ENCODE measurements around the gene GLIS1.

GLIS1 gene

DNA sequence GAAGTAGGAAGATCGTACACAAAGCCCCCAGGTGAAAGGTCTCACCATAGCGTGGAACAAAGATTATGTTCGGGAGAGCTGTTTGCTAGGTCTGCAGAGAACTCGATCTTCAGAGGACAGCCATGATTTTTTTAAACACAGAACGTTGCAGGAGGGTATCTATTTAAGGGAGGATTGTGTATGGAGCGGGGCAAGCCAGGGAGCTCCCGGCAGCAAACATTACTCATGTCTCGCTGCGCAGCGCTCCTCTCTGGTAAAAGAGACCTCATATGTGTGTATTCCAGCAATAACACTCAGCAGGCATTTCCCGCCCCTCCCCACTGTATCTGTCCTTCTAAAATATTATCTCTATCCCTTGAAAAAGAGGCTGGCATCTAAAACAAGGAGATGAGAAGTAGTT, 2.7 kb downstream of the GLIS1 start:
- no peak for DNase-seq (ENCODE audit: low spot score)

DNA sequence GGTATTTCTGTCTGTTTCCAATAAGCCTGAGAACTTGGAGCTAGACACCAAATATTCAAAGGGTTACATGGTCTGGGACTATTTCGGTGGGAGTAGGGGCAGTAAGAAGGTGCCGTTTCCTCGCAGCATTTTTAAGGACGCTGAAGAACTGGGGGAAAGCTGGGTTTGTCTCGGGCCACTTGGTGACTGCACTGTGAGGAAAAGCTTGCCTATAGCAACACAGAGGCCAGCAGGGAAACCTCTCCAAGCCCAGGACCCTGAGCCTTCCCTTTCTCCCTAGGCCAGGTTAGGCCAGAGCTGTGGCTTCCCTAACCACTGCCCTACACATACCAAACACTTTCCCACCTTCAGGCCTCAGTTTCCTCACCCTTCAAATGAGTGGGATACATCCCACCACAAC, 3.3 kb downstream of the GLIS1 start:
- DNase-seq (ENCODE audit: low spot score), result no peak

DNA sequence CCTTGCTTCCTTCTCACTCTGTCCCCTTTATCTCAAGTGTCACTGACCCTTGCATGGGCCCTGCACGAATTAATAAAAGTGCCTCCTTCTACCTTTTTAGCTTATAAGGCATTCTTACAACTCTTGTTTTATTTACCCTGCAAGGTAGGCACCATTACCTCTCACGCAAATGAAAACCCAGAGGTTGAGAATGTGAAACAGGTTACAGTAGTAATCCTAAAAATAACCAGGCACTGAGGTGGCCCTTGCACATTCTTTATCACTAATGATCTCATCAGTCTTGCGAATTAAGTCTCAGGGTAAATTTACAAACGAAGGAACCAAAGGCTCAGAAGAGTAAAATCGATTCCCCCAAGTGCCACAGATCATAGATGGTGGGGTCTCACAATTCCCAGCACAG, 3.7 kb downstream of the GLIS1 start:
- no peak for DNase-seq (ENCODE audit: low spot score)

DNA sequence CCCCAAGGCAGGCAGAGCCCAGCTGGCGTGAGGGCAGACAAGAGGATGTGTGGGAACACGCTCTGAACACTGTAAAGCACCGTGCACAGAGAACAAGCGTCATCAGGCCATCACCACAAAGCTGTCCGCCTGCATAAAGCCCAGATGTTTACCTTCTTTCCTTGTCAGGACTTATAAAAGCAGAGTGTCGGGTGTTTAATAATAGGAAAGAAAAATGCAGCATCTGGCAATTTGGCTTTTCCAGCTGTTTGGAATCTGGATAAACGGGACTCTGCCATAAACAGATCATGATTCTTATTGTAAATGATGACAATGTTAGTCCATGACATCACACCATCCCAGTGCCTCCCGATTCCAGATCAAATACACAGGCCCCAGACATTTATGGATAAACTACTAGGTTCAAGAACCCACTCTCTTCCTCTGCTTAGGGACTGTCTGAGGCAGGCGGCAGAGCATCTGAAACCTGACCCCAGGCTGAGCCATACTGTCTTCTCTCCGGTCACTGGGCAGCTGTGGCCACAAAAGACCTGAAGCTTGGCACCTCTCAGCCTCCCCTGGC, 4.2 kb downstream of the GLIS1 start:
- no peak for DNase-seq (ENCODE audit: low spot score)

DNA sequence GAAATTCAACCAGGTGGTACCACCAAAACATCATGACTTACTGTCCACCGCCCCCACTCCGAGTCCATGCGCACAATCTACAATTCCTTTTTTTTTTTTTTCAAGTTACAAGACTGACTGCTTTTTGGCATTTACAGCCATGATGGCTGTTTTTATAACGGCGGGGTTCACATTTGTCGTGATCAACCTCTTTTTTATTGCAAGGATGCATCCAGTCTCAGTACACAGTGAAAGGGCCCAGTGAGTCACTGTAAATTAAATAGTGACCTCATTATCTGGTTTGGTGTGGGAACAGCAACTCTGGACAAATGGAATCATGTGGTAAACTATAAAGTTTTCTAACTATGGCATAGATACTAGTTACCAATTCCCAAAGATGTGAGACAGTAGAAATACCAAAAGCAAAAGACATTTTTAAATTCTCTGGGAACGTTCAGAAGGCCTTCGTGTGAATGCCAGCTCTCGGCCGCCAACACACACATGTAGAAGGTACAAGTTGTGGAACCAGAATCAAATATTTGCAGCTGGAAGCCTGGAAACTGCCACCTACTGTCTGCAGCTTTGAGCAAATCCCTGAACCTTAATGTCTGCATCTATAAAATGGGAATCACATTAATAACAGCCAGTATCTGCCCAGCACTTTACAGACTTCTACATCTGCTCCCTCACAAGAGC, 4.9 kb downstream of the GLIS1 start:
- no peak for DNase-seq (ENCODE audit: low spot score)

DNA sequence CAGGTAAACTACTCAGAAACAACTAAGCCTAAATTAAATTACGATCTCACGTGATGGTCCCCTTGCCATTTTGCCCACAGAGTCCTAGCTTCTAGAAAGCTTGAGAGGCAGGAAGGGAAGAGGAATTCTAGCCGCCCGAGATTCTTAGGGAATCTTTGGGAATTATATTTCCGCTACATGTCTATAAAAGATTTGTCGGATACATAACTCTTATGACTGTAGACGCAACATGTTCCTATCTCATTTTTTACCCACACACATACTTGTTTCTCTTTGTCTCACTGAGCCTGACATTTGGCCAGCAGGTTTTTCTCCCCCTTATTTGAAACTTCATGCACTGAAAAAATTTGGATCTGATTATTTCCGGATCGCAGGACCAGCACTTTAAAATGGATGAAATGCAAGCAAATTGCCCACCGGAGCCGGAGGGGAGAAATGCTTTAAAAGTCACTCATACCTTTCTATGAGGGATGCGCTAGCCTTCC, 5.5 kb downstream of the GLIS1 start:
- DNase-seq (ENCODE audit: low spot score), result no peak

DNA sequence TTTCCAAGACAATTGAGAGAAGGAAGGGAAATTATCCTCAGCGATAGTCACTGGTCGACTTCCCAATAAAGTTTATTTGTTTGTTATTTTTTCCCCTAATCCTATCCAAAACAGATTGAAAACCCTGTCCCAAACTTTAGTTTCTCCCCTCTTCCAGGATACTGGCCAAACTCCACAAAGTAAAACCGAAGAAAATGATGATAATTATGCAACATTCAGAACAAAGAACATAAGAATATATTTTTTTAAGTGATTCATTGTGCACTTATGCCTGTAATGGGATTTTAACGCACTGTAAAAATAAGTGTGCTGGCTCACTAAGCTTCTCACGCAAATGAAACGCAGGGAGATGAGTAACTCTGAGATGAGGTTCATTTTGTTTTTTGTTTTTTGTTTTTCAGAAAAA, 6.0 kb downstream of the GLIS1 start:
- no peak for DNase-seq (ENCODE audit: low spot score)

DNA sequence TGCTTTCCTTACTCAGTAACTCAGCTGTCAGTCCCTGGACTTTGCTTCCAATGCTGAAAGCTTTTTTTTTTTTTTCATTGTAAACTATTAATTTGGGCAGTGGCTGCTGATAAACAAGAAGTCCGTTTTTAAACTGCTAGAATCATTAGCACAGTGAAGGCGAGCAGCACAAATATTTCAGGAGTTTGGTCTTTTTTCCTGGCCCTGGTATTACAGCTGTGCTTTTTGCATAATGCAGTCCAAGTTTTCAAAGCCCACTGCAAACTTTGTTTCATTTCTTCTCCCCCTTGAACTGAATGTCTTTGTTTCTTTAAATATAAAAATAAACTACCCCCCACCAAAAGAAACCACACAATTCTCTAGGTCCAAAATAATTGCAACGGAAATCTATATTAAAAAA, 6.6 kb downstream of the GLIS1 start:
- no peak for DNase-seq (ENCODE audit: low spot score)

DNA sequence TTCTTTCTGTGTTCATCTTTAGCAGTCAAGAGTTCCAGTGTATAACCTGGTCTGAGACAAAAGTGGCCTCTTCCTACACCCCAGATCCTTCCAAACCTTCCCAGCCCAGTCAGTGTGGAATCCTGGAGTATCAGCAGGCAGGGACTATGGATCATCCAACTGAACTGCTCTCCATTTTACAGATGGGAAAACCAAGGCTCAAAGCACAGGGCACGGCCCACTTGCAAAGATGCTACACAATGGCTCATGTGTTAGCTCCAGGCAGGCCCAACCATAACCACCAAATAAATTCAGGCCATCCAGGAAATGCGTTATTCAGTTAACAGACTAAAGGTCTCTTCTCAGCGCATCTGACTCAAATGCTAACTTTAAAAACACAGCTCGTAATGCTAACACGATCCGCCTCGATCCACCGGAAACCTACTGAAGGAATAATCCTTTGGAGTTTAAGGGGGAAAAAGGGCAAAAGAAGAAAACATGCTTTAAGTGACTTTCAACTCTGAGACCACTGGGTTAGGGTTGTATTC, 7.1 kb downstream of the GLIS1 start:
- DNase-seq (ENCODE audit: low spot score), result no peak

DNA sequence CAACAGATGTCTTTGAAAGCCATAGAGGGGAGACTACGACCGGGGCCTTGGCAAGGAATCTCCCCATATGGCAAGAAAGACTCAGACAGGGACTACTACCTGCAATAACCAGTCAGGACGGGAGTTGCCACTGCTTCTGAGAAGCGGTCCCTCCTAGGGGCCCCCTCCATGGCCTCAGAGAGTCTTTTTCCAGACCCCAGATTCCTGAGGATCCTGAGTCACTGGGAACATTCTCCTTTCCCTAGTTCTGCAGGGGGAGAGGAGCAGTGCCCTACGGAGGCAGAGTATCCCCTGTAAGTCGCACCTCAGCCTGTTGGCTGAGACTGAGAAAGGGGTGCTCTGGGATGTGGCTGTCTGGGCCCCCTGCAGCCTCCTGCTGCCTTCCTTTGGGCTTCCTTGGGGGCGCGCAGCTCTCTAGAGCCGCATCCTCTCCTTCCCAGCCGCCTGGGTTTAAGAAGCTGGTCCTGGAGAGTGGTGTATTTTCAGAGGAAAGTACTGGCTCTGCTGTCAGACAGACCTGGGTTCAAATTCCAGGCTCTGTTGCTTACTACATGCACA, 7.8 kb downstream of the GLIS1 start:
- no peak for DNase-seq (ENCODE audit: low spot score)

DNA sequence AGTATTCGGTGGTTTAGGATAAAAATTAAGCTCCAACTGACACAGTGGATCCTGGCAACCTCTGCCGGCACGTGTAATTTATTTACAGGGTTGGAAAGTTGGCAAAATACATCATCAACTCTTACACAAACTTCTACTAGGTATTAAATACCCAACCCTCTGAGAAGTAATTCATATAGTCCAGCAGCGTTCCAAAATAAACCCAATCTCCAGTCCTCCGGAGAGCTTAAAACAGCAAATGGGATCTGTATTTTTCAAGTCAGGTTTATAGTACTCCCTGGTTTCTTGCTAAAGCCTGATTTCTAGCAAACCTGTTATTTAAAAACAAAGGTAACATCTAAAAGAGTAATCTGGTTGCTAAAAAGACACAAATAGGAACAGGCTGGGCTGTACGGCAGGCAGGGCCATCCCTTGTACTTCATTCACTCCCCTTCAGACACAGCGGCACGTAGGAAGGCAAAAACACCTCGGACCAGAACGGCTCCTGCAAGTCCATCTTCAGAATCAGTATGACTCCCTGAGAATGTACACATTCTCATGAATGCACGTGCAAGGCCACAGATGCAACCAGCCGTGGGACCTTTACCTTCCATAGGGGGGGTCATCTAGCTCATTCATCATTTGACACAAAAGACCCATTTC, 8.6 kb downstream of the GLIS1 start:
- no peak for DNase-seq (ENCODE audit: low spot score)

DNA sequence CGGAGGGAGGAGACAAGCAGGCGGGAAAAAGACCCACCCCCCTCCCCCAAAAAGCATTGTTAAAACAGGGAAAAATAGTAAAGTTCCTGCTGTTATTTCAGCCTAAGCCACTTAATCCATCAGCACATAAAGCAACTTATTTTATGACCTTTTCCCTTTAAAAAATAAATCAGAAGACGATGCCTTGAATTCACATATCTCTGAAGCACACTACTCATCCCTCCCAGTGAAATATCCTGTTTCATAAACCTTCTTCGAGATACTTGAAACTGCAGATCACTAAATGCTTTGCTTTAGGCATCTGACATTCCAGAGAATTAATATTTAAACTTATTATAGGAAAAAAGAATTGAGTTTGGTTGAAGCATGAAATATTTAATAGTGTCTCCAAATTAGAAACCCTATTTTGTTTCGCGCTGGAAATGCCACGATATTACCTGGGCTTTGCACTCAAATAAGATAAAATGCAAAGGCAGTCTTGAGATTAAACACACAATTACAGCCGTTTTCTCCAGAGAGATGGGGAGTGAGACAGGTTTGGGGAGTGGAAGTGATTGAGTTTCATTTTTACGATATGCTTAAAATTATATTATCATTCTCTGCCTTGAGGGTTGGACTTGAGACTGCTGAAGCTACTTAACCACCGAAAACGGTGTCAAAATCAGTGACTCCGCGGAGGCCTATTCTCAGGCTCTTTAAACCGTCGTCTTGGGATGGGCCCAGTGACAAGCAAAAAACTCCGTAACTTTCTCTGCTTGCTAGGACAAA, 9.3 kb downstream of the GLIS1 start:
- DNase-seq (ENCODE audit: low spot score), result no peak

DNA sequence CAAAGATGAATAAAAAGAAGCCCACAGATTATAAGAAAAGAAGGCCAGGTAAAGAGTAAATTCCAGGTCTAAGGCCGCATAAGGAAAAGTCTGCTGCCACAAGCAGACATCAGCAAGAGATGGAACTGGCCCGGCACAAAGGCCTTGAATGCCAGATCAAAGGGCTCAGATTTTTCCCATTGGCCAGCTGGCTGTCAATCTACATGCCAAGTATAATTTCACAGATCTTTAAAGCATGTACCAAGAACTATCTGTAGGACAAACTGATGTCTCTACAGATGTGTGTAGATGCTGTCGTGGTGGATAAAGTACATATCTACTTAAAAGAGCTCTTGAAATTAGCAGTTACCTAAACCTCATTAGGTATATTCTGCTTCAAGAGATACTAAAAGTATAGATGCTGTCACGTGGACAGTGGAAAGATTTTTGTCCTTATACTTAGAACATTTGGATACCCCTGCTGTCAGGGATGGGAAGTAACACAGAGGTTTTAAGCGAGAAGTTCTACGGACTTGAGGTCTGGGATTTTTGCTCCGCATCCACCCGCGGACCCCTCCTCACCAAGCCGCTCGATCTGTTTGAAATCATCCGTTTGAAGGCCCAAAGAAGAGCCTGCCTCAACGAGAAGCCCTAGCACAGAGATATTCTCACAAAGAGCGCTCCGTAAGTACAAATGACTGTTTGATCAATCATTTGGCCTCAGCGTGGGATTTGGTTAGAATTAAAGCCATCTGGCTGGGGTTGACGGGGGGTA, 10.1 kb downstream of the GLIS1 start:
- no peak for DNase-seq (ENCODE audit: low spot score)

DNA sequence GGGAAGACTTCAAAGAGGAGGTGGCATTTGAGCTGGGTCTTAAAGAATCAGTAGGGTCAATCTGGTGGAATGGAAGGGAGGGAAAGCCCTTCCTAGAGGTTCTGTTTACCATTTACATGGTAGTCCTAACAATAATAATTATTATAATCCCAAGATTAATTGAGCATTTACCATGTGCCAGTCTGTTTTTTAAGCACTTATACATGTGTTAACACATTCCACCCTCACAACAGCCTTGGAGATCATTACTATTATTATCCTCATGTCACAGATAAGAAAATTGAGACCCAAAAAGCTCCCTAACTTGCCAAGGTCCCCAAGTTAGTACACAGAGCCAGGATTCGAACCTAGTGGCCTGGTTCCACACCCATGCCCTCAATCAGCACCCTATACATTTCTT, 10.8 kb downstream of the GLIS1 start:
- DNase-seq (ENCODE audit: low spot score), result no peak

DNA sequence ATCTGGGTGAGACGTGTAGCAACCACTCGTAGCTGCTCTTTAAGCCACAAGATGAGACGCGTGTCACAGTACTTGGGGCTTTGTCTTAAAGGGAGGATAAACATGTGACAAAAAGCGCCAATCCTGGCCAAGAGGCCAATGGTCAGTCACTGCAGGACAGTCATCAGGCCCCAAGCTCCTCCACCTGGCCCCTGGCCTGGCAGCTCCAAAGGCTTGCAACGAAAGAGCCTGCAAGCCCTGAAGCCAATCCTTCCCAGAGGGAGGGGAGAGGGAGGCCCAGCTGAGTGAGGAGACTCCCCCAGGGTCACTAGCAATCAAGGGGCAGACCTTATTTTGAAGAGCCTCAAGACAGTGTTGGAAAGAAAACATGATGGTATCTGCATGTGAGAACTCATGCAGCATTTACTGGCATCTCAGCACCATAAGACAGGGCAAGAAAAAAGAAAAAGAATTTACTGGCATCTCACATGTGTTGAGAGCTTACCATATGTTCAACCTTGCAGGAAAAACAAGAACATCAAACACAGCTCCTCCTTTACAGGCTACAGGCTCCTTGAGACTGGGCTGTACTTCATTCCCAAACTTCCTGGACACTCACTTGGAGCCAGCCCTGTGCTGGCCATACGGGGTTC, 11.4 kb downstream of the GLIS1 start:
- DNase-seq (ENCODE audit: low spot score), result no peak

DNA sequence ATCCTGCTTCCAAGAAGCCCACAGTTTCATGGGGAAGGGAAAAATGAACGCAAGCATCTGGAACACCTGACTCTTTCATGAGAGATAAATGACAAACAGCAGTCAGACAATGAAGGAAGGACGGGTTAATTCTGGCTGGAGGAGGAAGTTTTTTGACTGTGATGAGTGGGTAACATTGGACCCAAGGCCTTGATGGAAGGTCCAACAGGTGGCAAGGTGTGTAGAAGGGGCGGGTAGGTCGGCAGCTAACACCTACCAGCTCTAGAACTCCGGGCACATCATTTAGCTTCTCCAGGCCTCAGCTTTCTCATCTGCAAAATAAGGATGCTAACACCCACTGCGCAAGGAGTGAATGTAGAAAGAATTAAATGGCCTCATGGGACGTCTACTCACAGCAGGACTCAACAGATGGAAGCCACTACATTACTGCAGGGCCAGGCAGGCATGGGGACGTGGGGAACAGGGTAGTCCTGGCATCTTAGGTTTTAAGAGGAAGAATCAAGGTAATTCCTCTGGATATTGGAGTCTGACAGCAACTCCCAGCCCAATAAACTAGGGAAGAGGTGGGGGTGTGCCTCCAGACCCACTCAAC, 12.9 kb downstream of the GLIS1 start:
- DNase-seq (ENCODE audit: low spot score), result no peak

DNA sequence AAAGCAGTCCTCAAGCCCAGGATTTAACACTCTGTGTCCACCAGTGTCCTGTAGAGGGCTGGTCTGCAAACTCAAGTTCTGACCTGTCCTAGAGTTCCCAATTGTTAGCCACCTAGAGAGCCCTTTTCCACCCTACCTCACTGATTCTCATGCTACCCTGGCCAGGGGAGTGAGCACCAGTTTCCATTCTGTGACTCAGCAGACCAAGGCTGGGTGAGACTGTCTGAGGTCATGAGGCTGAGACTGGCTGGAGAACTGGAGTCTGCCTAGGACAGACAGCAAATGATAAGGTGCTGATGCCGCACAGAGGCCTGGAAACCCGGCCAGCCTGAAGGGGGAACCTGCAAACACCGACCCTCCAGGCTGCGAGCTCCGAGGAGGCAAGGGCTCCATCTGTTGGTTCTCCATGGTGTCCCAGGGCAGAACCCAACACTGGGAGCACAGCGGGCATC, 13.7 kb downstream of the GLIS1 start:
- DNase-seq (ENCODE audit: low spot score), result no peak

DNA sequence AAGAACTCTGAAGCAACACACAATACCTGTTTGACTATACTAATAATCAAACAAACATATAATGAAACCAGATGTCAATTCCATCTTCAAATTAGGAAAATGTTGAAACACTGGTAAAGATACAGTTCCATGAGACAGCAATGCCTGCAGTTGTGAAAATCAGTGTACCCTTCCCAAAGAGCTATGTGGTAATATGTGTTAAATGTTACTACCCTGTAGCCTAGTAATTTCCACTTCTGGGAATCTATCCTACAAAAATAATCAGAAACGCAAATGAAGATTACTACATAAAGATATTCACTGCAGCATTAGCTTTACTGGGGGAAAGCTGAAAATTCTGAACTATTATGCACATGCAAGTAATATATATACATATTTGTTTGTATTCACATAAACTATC, 16.9 kb downstream of the GLIS1 start:
- no peak for DNase-seq (ENCODE audit: low spot score)

DNA sequence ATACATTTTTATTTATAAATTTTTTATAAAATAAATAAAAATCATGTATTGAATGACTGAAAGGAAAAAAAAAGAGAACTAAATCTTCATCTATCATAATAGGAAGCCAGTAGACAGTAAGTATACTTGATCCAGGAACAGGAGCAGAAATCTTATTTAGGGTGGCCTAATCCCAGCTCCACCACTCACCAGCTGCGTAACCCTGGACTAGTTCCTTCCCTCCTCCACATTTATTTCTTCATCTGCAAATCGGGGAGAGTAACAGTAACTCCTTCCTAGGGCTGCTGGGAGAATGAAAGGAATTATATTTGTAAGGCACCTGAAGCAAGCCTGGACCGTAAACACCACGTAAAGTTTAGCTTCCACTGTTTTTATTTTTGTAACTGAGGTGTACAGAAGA, 17.9 kb downstream of the GLIS1 start:
- DNase-seq (ENCODE audit: low spot score), result no peak

DNA sequence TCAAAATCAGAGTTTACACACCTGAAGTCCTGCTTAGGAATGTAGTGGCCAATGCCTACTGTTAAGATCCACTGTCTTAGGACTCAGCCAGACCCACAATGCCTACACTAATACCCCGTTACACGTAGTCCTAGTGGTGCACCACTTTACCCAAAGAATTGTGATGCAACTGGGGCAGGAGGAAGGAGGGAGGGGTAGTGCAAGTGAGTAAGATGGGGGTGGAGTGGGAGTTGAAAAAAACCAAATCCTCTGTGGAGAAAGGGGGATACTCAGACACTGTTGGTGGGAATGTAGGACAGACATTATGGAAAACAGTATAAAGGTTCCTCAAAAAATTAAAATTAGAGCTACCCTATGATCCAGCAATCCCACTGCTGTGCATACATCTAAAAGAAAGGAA, 19.5 kb downstream of the GLIS1 start:
- no peak for DNase-seq (ENCODE audit: low spot score)

DNA sequence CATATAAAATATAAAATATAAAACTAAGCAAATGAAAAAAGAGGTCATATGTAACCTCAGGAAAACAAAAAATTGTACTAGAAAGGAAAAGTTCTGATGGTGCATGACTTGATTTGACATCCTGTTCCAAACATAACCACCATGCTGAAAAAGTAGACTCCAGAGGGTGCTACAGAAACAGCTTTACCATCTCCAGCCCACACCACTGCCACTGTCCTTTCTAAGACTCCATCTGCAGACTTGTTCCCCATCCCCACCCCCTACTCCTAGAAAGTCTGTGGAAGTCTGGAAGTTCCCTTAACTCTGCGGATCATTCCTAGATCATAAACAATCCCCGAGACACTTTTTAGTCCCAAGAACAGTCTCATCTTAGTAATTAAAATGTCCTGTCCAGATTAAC, 20.5 kb downstream of the GLIS1 start:
- no peak for DNase-seq (ENCODE audit: low spot score)
